OCI-LY7 (cell line): Measurements from ENCODE around the gene RFESD. TPM values are rescaled to one million over a fixed set of nuclear protein-coding genes. Genes with fewer than 3 reads are reported as not detected.

ENCODE experiments used
- BruUV-seq: library from RNA; stranded (reverse); fragments of 400-500 nt; replicated peaks from 2 replicates; lab custom pipeline; 2021; lab: Mats Ljungman, UMichigan
- CTCF ChIA-PET: fragments of 300-600 bp; sonication (Branson Sonifier 250); formaldehyde crosslinking; loops from one replicate; lab custom pipeline; 2022; ENCODE audit warnings: antibody characterized with exemption; ENCODE audit not compliant: unreplicated experiment; lab: Charles Lee
- POLR2A ChIA-PET: fragments of 300-600 bp; sonication (Branson Sonifier 250); formaldehyde crosslinking; loops from one replicate; lab custom pipeline; 2022; ENCODE audit warnings: antibody characterized with exemption; lab: Charles Lee
- DNase-seq: peaks from one replicate; pipeline ENCODE4 v3.0.0-alpha.2; 2015; ENCODE audit warnings: low spot score
- H2AFZ ChIP-seq: fragments of 200-600 bp; sonication (generic), shearing (Covaris generic); 2 replicates; pipeline ENCODE4 v1.6.1; 2014; ENCODE audit warnings: mild to moderate bottlenecking, antibody characterized with exemption, low read length, moderate library complexity
- H3K27ac ChIP-seq: fragments of 200-600 bp; sonication (generic); 2 replicates; pipeline ENCODE4 v1.5.1; 2014; ENCODE audit warnings: mixed run types, low read depth, mild to moderate bottlenecking, moderate library complexity, low read length, inconsistent platforms; ENCODE audit not compliant: poor library complexity, severe bottlenecking
- H3K36me3 ChIP-seq: fragments of 200-600 bp; sonication (generic); 2 replicates; pipeline ENCODE4 v1.6.1; 2014; ENCODE audit warnings: mild to moderate bottlenecking, antibody characterized with exemption, low read length, moderate library complexity, mixed read lengths; ENCODE audit not compliant: insufficient read depth
- H3K4me1 ChIP-seq: fragments of 200-600 bp; sonication (generic); 2 replicates; pipeline ENCODE4 v1.5.1; 2014; ENCODE audit warnings: mild to moderate bottlenecking, low read length; ENCODE audit not compliant: insufficient read depth, poor library complexity, severe bottlenecking
- H3K4me2 ChIP-seq: fragments of 200-600 bp; sonication (generic); 2 replicates; pipeline ENCODE4 v1.6.1; 2014; ENCODE audit warnings: mild to moderate bottlenecking, low read length
- H3K4me3 ChIP-seq: fragments of 200-600 bp; sonication (generic); 2 replicates; pipeline ENCODE4 v1.5.1; 2014; ENCODE audit warnings: mild to moderate bottlenecking, low read depth, low read length; ENCODE audit not compliant: poor library complexity, severe bottlenecking
- H3K79me2 ChIP-seq: fragments of 200-600 bp; sonication (generic); 2 replicates; pipeline ENCODE4 v1.6.1; 2016; ENCODE audit warnings: low read depth, mild to moderate bottlenecking, low read length, moderate library complexity, mixed read lengths; ENCODE audit not compliant: insufficient read depth
- H3K9me2 ChIP-seq: fragments of 200-600 bp; sonication (generic); 2 replicates; pipeline ENCODE4 v1.6.1; 2016; ENCODE audit warnings: mild to moderate bottlenecking, low read length, mixed read lengths; ENCODE audit not compliant: insufficient read depth
- H3K9me3 ChIP-seq: fragments of 200-600 bp; sonication (generic); 2 replicates; pipeline ENCODE4 v1.6.1; 2014; ENCODE audit warnings: mild to moderate bottlenecking, mixed run types, low read length, mixed read lengths
- H4K20me1 ChIP-seq: fragments of 200-600 bp; sonication (generic); 2 replicates; pipeline ENCODE4 v1.6.1; 2014; ENCODE audit warnings: mild to moderate bottlenecking, antibody characterized with exemption, low read length, moderate library complexity, mixed read lengths; ENCODE audit not compliant: insufficient read depth
- CTCF ChIP-seq: fragments of 200-600 bp; sonication (generic); conservative IDR thresholded peaks from 2 replicates; pipeline ENCODE4 v1.5.1; 2014; ENCODE audit warnings: mild to moderate bottlenecking, antibody characterized with exemption, low read length, moderate library complexity, mixed read lengths
- EZH2phosphoT487 ChIP-seq: fragments of 200-600 bp; sonication (generic); IDR thresholded peaks from 2 replicates; pipeline ENCODE4 v1.6.1; 2018; ENCODE audit warnings: low read depth, borderline replicate concordance, mild to moderate bottlenecking, mixed run types, antibody characterized with exemption, low read length, moderate library complexity, mixed read lengths
- intact Hi-C: fragments of 100-400 bp; cut with micrococcal nuclease; formaldehyde crosslinking; loops from one replicate; pipeline ENCODE4 v1.10.0; 2022; ENCODE audit not compliant: unreplicated experiment
- total RNA-seq, 2 experiments: library from RNA; depleted of rRNA in 1 of 2; stranded (reverse); fragments of >200 nt in 1 of 2; shearing (Covaris generic) in 1 of 2; gene quantifications; 2 replicates each; pipeline ENCODE4 v1.2.3, GENCODE V29; 2014 to 2022

RFESD gene
- total RNA-seq, 2 experiments from 2014 or later: 7.6 TPM

DNA sequence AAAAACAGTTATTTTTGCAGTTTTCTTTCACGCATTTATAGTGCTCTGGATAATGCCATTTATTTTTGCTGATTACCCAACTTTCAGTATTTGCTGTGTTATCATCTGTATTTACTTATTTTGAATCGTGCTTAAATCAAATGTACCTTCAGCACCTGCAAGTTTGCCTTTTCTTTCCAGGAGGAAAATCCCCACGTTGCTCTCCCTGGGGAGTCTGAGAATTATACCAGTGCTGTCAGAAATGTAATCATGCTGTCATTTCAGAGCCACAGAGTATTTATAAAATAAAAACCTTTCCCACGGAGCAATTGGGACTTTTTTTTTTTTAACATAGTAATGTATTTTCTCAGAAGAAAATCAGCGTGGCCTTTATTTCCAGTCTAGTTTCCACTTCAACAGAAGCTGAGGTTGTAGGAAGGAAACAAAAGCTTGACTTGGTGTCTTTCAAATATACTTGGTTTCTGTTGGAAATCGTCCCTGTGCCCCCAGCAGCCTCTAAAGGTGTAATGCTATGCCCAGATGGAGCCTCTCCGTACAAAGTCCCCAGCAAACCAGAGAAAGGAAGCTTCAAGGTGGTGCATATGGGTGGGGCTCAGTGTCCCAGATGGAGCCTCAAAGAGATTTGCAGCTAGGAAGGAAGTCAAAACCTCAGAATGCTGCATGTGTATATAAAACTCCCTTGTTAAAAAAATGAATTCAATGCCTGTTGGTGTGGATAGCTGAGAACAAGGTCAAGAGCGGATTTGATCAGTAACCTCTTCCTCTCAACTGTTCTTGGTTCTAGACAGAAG, 24.5 kb upstream of the RFESD start:
- no peak overlapping the region for H2AFZ ChIP-seq
- no peak for DNase-seq
- no peaks in the 10 kb centered on the region for H3K9me3 ChIP-seq
- no peaks in the 10 kb centered on the region for H4K20me1 ChIP-seq
- BruUV-seq: no TSS peak
- H3K4me3 ChIP-seq: no peak overlapping the region
- intact Hi-C loops: no loop called here
- no peaks in the 10 kb centered on the region for H3K36me3 ChIP-seq
- H3K4me2 ChIP-seq: no peak overlapping the region
- no peaks in the 10 kb centered on the region for H3K4me1 ChIP-seq
- TF ChIP-seq CTCF (no peak), EZH2phosphoT487 (no peak)
- H3K27ac ChIP-seq: no peak overlapping the region
- POLR2A ChIA-PET: interaction anchor here (0.6 to 2.4 kb wide), 6 partner anchors 10 to 1349 kb away, joined by 3 to 8 read pairs (median 4); no protein-coding TSS in a partner anchor
- H3K9me2 ChIP-seq: no peaks in the 10 kb centered on the region
- H3K79me2 ChIP-seq: no peaks in the 10 kb centered on the region
- CTCF ChIA-PET: no interaction called here

DNA sequence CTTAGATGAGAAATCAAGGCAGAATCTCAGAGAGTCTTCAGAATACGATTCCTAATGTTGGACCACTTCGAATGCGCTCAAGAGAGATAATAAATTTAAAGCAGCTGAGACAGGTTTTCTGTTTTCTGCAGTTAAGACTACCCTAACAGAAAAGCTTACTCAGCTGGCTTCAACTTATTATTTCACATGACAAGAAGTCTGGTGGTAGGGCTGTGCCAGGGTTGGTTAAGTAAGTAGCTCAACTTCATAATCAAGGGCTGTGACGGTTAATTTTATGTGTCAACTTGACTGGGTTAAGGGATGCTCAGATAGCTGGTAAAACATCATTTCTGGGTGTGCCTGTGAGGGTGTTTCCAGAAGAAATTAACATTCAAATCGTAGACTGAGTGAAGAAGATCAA, 22.9 kb upstream of the RFESD start:
- no peak overlapping the region for H2AFZ ChIP-seq
- H3K27ac ChIP-seq: no peak overlapping the region
- H3K36me3 ChIP-seq: no peaks in the 10 kb centered on the region
- H3K4me1 ChIP-seq: no peaks in the 10 kb centered on the region
- intact Hi-C loops: no loop called here
- no peaks in the 10 kb centered on the region for H4K20me1 ChIP-seq
- no peak for DNase-seq
- POLR2A ChIA-PET: interaction anchor here (2.4 kb wide), 1 partner anchor 14 kb away, joined by 8 read pairs; no protein-coding TSS in a partner anchor
- no peak overlapping the region for H3K4me3 ChIP-seq
- H3K9me3 ChIP-seq: no peaks in the 10 kb centered on the region
- no peak overlapping the region for H3K4me2 ChIP-seq
- CTCF ChIA-PET: no interaction called here
- BruUV-seq: no TSS peak
- TF ChIP-seq EZH2phosphoT487 (no peak), CTCF (no peak)
- H3K9me2 ChIP-seq: no peaks in the 10 kb centered on the region
- no peaks in the 10 kb centered on the region for H3K79me2 ChIP-seq

GRCh38 chr5:95624368-95624767, 22.2 kb upstream of the RFESD start:
- BruUV-seq: no TSS peak
- H3K9me3 ChIP-seq: no peaks in the 10 kb centered on the region
- H3K4me3 ChIP-seq: no peak overlapping the region
- H3K9me2 ChIP-seq: no peaks in the 10 kb centered on the region
- TF ChIP-seq EZH2phosphoT487: no peak
- no peak for TF ChIP-seq CTCF
- intact Hi-C loops: no loop called here
- H3K4me1 ChIP-seq: no peaks in the 10 kb centered on the region
- DNase-seq: no peak
- ChIA-PET POLR2A (no interaction called here), CTCF (no interaction called here)
- H3K27ac ChIP-seq: no peak overlapping the region
- H2AFZ ChIP-seq: no peak overlapping the region
- no peaks in the 10 kb centered on the region for H3K36me3 ChIP-seq
- no peaks in the 10 kb centered on the region for H3K79me2 ChIP-seq
- no peak overlapping the region for H3K4me2 ChIP-seq
- H4K20me1 ChIP-seq: no peaks in the 10 kb centered on the region
